Omental fat pad (tissue), 4 donors: ENCODE results near the gene BRICD5. TPM values are rescaled to one million over a fixed set of nuclear protein-coding genes. Genes with fewer than 3 reads are reported as not detected.

Experiments used
- ATAC-seq: fragments of 150-250 bp; one replicate; pipeline ENCODE4 v1.9.1; 2016; ENCODE audit warnings: mild to moderate bottlenecking, moderate library complexity; ENCODE audit not compliant: low FRiP score
- DNase-seq: peaks from one replicate; pipeline ENCODE4 v3.0.0-alpha.2; 2019; ENCODE audit warnings: low spot score
- CTCF ChIP-seq, 3 donors: fragments of 450-650 bp; IDR thresholded peaks; one replicate each; pipeline ENCODE4 v1.5.1; 2016 to 2017; ENCODE audit warnings: antibody characterized with exemption in 3 of 3, mild to moderate bottlenecking in 3 of 3, moderate library complexity in 2 of 3
- total RNA-seq, 4 donors: library from RNA; depleted of rRNA; stranded (reverse); fragments of >200 nt; gene quantifications; one replicate each; pipeline ENCODE4 v1.1.0, GENCODE V29; 2016

BRICD5 gene
- total RNA-seq, 4 donors from 2014 or later: 1.5 to 10.1 (median 4.3) TPM

DNA sequence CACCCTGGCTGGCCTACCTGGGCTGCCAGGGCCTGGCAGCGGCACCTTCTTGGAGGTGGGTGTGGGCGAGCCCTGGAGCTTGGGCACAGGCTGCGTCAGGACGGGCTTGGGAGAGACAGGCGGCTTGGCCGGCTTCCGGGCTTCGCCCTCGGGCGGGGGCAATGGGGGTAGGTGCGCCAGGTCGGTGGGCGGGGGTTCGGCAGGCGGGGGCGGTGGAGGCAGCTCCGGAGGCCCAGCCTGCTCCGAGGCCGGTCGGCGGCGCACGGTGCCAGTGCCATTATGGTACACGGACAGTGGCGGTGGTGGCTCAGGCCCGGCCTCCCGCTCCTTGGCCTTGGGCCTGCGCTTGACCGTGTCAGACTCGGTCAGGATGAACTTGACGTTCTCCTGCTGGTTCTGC is 31.1 kb downstream of the BRICD5 start:
- TF ChIP-seq CTCF (IDR thresholded peaks at IDR 0.05): no peak
- DNase-seq (no peak), ATAC-seq (no peak)

DNA sequence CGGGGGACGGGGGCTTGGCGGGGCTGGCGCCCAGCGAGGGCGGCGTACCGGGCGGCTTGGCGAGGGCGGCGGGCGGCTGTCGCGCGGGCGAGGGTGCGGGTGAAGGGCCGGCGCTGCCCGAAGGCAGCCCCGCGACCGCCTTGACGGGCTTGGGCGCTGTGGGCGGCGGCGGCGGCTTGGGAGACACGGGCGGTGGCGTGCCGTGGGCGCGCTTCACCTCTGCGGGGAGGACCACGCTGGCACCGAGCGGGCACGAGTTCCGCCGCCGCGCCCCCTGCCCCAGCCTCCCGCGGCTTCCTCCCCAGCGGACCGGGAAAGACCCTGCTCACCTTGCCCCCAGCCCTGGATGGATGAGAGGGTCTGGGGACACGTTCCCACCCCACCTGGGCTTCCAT is 31.6 kb downstream of the BRICD5 start:
- no peak for TF ChIP-seq CTCF (IDR thresholded peaks at IDR 0.05)
- DNase-seq (no peak), ATAC-seq (no peak)

- TF ChIP-seq CTCF (IDR thresholded peaks at IDR 0.05): no peak
- DNase-seq (no peak), ATAC-seq (no peak)
Observed at GRCh38 chr16:2178321-2179106, 32.1 kb downstream of the BRICD5 start.

GRCh38 chr16:2177561-2177960 is 33.1 kb downstream of the BRICD5 start:
- ATAC-seq: no peak
- DNase-seq: no peak
- no peak for TF ChIP-seq CTCF (IDR thresholded peaks at IDR 0.05)

DNA sequence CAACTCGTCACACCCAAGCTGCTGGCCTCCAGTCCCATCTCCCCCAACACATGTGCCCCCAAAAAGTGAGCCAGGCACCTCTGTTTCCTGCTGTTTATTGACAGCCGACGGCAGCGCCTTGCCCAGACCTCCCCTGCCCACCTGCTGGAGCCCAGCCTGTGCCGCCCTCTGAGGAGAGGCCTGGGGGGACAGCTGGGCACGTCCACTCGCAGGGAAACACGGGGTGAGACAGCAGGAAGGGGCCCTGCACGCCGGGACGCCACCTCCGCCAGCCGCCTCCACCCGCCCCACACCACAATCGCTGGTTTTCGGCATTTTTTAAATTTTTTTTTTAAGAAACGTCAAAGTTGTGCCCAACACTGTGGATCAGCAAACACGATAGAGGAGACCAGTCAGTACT is 33.6 kb downstream of the BRICD5 start:
- ATAC-seq (no peak), DNase-seq (no peak)
- no peak for TF ChIP-seq CTCF (IDR thresholded peaks at IDR 0.05)

DNA sequence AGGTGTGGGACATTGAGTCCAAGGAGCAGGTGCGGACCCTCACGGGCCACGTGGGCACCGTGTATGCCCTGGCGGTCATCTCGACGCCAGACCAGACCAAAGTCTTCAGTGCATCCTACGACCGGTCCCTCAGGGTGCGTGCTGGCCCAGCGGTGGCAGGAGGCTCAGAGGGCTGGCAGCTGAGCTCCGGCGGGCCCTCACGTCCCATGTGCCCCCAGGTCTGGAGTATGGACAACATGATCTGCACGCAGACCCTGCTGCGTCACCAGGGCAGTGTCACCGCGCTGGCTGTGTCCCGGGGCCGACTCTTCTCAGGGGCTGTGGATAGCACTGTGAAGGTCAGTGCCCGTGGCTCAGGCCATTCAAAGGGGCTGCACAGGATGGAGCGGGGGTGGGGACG is 34.6 kb downstream of the BRICD5 start:
- DNase-seq: no peak
- ATAC-seq: no peak
- no peak for TF ChIP-seq CTCF (IDR thresholded peaks at IDR 0.05)

DNA sequence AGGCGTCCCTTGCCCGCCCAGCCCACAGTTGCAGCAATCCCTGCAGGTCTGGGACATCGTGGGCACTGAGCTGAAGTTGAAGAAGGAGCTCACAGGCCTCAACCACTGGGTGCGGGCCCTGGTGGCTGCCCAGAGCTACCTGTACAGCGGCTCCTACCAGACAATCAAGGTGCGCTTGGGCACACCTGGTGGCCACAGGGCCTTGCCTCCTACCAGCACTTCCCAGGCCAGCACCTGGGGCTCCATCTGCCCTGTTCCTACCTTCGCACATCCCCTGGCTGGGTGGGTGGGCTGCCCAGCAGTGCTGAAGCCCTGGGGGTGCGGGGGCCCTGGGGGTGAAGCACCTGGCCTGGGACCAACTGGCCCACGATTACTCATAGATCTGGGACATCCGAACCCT is 35.2 kb downstream of the BRICD5 start:
- DNase-seq (no peak), ATAC-seq (no peak)
- no peak for TF ChIP-seq CTCF (IDR thresholded peaks at IDR 0.05)
